A549 (cell line): ENCODE results near the gene PNKP. TPM values are rescaled to one million over a fixed set of nuclear protein-coding genes. Genes with fewer than 3 reads are reported as not detected.

Experiments used
- ATAC-seq, 2 experiments: fragments of 200-7000 bp in 1 of 2; fragments of >200 bp in 1 of 2; cut with Nextera tagmentation in 1 of 2; cut with Tn5 transposase in 1 of 2; 3 replicates each; pipeline versions ENCODE4 v1.8.0 to v1.9.1; 2018 to 2020; ENCODE audit warnings: mild to moderate bottlenecking in 1 of 2, moderate library complexity in 1 of 2
- CTCF ChIA-PET: fragments of 300-600 bp; sonication (Branson Sonifier 250); formaldehyde crosslinking; extraction: SDS; loops from one replicate; lab custom pipeline; 2021; ENCODE audit warnings: antibody characterized with exemption, inconsistent platforms; lab: Yijun Ruan, JAX
- POLR2A ChIA-PET: fragments of 350-600 bp; formaldehyde crosslinking; extraction: SDS; loops from one replicate; lab custom pipeline; 2021; ENCODE audit warnings: antibody characterized with exemption, inconsistent platforms; lab: Yijun Ruan, JAX
- DNase-seq, 2 experiments: peaks; one replicate each; pipeline versions ENCODE4 v3.0.0 to v3.0.0-alpha.2; 2011 to 2016; ENCODE audit warnings: low read depth in 1 of 2, low spot score in 1 of 2
- FAIRE-seq: peaks from 2 replicates; lab custom pipeline; 2011; peaks lifted over from hg19 to GRCh38; lab: Jason Lieb, UNC
- H3K27ac ChIP-seq, 2 experiments: fragments of >200 bp; sonication (Bioruptor Twin); formaldehyde crosslinking; 3 replicates each; pipeline ENCODE4 v1.5.1; 2016 to 2017
- H3K4me1 ChIP-seq: fragments of >200 bp; sonication (Bioruptor Twin); formaldehyde crosslinking; 3 replicates; pipeline ENCODE4 v1.6.1; 2016
- H3K4me2 ChIP-seq: fragments of >200 bp; sonication (Bioruptor Twin); formaldehyde crosslinking; 3 replicates; pipeline ENCODE4 v1.6.1; 2016
- H3K4me3 ChIP-seq: fragments of >200 bp; sonication (Bioruptor Twin); formaldehyde crosslinking; 3 replicates; pipeline ENCODE4 v1.5.1; 2016
- H3K9me3 ChIP-seq: fragments of >200 bp; sonication (Bioruptor Twin); formaldehyde crosslinking; 3 replicates; pipeline ENCODE4 v1.6.1; 2016
- BHLHE40 ChIP-seq: IDR thresholded peaks from 2 replicates; pipeline ENCODE4 v1.6.1; 2012; ENCODE audit warnings: low read depth, low read length, inconsistent platforms
- CBX2 ChIP-seq: fragments of 200-600 bp; sonication (generic); IDR thresholded peaks from 2 replicates; pipeline ENCODE4 v1.6.1; 2016; ENCODE audit warnings: low read depth, mild to moderate bottlenecking, borderline replicate concordance
- CEBPB ChIP-seq, 2 experiments: fragments of >200 bp in 1 of 2; sonication (Bioruptor Twin) in 1 of 2; formaldehyde crosslinking in 1 of 2; IDR thresholded peaks; 2 replicates each; pipeline ENCODE4 v1.6.1; 2012 to 2016
- EHF ChIP-seq: fragments of 250-450 bp; sonication (Bioruptor Pico); IDR thresholded peaks from 2 replicates; pipeline ENCODE4 v1.5.0; 2020; ENCODE audit warnings: mild to moderate bottlenecking
- EP300 ChIP-seq, 2 experiments: fragments of >200 bp; sonication (Bioruptor Twin); formaldehyde crosslinking; IDR thresholded peaks; 2 replicates in 1 of 2; 3 replicates in 1 of 2; pipeline ENCODE4 v1.6.1; 2016 to 2017
- FOSB ChIP-seq: fragments of 250-450 bp; sonication (Bioruptor Pico); IDR thresholded peaks from 2 replicates; pipeline ENCODE4 v1.5.0; 2020; ENCODE audit warnings: mild to moderate bottlenecking, moderate library complexity
- FOSL2 ChIP-seq, 2 experiments: fragments of 450-650 bp in 1 of 2; fragments of >200 bp in 1 of 2; sonication (Bioruptor Twin) in 1 of 2; formaldehyde crosslinking; IDR thresholded peaks; 2 replicates each; pipeline versions ENCODE4 v1.5.0 to v1.6.1; 2016 to 2020; ENCODE audit warnings: mild to moderate bottlenecking in 1 of 2, moderate library complexity in 1 of 2
- FOXS1 ChIP-seq: fragments of 250-450 bp; sonication (Bioruptor Pico); IDR thresholded peaks from 2 replicates; pipeline ENCODE4 v1.5.0; 2020; ENCODE audit warnings: mild to moderate bottlenecking, moderate library complexity
- GATA3 ChIP-seq: IDR thresholded peaks from 2 replicates; pipeline ENCODE4 v1.6.1; 2012; ENCODE audit warnings: borderline replicate concordance
- HOXA7 ChIP-seq: fragments of 250-450 bp; sonication (Bioruptor Pico); IDR thresholded peaks from 2 replicates; pipeline ENCODE4 v1.5.0; 2020; ENCODE audit warnings: mild to moderate bottlenecking, moderate library complexity
- JUN ChIP-seq, 2 experiments: fragments of >200 bp; sonication (Bioruptor Twin); formaldehyde crosslinking; IDR thresholded peaks; 2 replicates in 1 of 2; 3 replicates in 1 of 2; pipeline ENCODE4 v1.6.1; 2016 to 2017
- JUNB ChIP-seq: fragments of >200 bp; sonication (Bioruptor Twin); formaldehyde crosslinking; IDR thresholded peaks from 2 replicates; pipeline ENCODE4 v1.6.1; 2016
- MAFK ChIP-seq: fragments of 450-650 bp; IDR thresholded peaks from 2 replicates; pipeline ENCODE4 v1.6.1; 2014; ENCODE audit not compliant: partially characterized antibody
- MAZ ChIP-seq: fragments of 150-350 bp; IDR thresholded peaks from 2 replicates; pipeline ENCODE4 v1.6.1; 2014; ENCODE audit warnings: antibody characterized with exemption, low read depth, low read length, borderline replicate concordance
- MYC ChIP-seq: IDR thresholded peaks from 2 replicates; pipeline ENCODE4 v1.6.1; 2012; ENCODE audit warnings: mild to moderate bottlenecking, inconsistent platforms, low read length, improper control_type of control experiment, borderline replicate concordance
- NPAS2 ChIP-seq: fragments of 250-450 bp; sonication (Bioruptor Pico); IDR thresholded peaks from 2 replicates; pipeline ENCODE4 v1.8.0; 2022; ENCODE audit warnings: mild to moderate bottlenecking, moderate library complexity, borderline replicate concordance
- PHF8 ChIP-seq: fragments of 200-600 bp; sonication (generic); IDR thresholded peaks from 2 replicates; pipeline ENCODE4 v1.6.1; 2016; ENCODE audit warnings: low read depth, mild to moderate bottlenecking, antibody characterized with exemption, moderate library complexity, borderline replicate concordance
- POLR2A ChIP-seq: IDR thresholded peaks from 2 replicates; pipeline ENCODE4 v1.6.1; 2012; ENCODE audit warnings: mild to moderate bottlenecking, low read length
- RCOR1 ChIP-seq: fragments of 150-350 bp; IDR thresholded peaks from 2 replicates; pipeline ENCODE4 v1.6.1; 2014; ENCODE audit warnings: antibody characterized with exemption, low read length, low read depth
- ZFP36 ChIP-seq: fragments of 450-650 bp; IDR thresholded peaks from 2 replicates; pipeline ENCODE4 v1.6.1; 2014; ENCODE audit warnings: borderline replicate concordance; ENCODE audit not compliant: partially characterized antibody
- ZNF302 ChIP-seq: fragments of 250-450 bp; sonication (Bioruptor Pico); IDR thresholded peaks from 2 replicates; pipeline ENCODE4 v1.9.0; 2021; ENCODE audit warnings: inconsistent platforms, mild to moderate bottlenecking, moderate library complexity
- WGBS: methylation state at CpG from one replicate; pipeline ENCODE4 v1.1.6; 2017; ENCODE audit errors: missing lambda C conversion rate; 5-methylcytosine and 5-hydroxymethylcytosine counted together
- polyA plus RNA-seq, 4 experiments: library from polyadenylated mRNA; depleted of rRNA in 3 of 4; stranded (reverse); fragments of >200 nt; fragmentation: RNase III in 1 of 4; extraction: RNeasy Plus Mini Kit Qiagen cat#74134 plus additional on column Dnase treatment in 1 of 4; gene quantifications; 2 replicates in 3 of 4; 3 replicates in 1 of 4; pipeline ENCODE4 v1.2.3, GENCODE V29; 2011 to 2017
- TF ChIP-seq, protein P1 (sequence below): fragments of >200 bp; sonication (Bioruptor Twin); formaldehyde crosslinking; IDR thresholded peaks from 3 replicates; pipeline ENCODE4 v1.5.1; 2016
- TF ChIP-seq, protein P2 (sequence below): IDR thresholded peaks from 2 replicates; pipeline ENCODE4 v1.6.1; 2012
- TF ChIP-seq, protein P3 (sequence below): fragments of >200 bp; sonication (Bioruptor Twin); formaldehyde crosslinking; IDR thresholded peaks from 2 replicates; pipeline ENCODE4 v1.6.1; 2016
- TF ChIP-seq, protein P4 (sequence below): IDR thresholded peaks from 2 replicates; pipeline ENCODE4 v1.6.1; 2012; ENCODE audit warnings: low read depth, borderline replicate concordance
- TF ChIP-seq, protein P5 (sequence below): fragments of 200-600 bp; sonication (generic); IDR thresholded peaks from 2 replicates; pipeline ENCODE4 v1.6.1; 2016; ENCODE audit warnings: antibody characterized with exemption, mild to moderate bottlenecking, moderate library complexity
- TF ChIP-seq, protein P6 (sequence below): fragments of 250-450 bp; sonication (Bioruptor Pico); IDR thresholded peaks from 2 replicates; pipeline ENCODE4 v1.5.0; 2021; ENCODE audit warnings: mild to moderate bottlenecking, moderate library complexity, borderline replicate concordance
- TF ChIP-seq, protein P7 (sequence below): fragments of 450-650 bp; IDR thresholded peaks from 2 replicates; pipeline ENCODE4 v1.6.1; 2014; ENCODE audit warnings: antibody characterized with exemption

The PNKP gene
- polyA plus RNA-seq, 2 of the 4 experiments (the other 2 are of a cell fraction), result 23.3 to 71.2 TPM

DNA sequence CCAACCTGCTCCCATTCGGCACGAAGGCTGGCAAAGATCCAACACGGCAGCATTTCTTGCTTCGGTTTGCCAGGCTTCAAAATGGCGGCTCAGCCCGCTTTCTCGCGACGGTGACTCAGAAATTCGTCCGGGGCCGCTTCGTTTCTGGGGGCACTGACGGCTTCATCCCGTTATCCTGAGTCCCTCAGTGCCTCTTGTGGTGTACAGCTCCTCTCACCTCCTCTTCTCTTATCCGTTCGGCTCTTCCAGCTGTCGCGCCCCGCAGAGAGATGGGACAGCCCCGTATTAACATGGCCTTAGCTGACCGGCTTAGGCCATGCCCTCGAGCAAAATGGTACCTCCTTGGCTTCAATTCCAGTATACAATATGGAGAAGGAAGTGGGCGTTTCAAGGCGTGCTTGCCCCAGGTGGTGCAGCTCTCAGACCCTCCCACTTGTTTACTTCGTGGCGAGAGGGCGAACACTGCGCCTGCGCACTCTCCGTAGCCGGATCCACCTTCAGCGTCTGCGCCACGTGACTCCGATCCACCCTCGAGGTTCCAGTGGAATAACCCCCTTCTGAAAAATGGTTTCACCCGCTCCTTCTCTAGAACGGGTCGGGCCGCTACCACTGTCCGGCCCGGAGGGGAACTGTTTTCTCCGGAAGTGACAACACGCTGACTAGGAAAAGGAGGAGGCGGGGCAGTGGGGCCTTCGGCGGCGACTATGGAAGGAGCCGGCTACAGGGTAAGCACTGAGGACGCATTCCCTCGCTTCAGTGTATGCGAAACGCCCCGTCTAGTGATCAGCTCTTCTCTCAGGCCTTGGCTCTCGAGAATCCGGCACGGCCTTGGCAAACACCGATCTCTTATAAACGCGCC, 9.9 kb upstream of the PNKP start, which contains the start of the genes AKT1S1 and TBC1D17:
AKT1S1 (minus strand) TSS at position 336 of the 859 bp plus-strand sequence. CDS start 4,060 bp downstream, outside the sequence.
TBC1D17 (plus strand) TSS at position 683 of the 859 bp plus-strand sequence; CDS start at position 705, 22 bp downstream.
- Histone ChIP-seq H3K9me3 (no peaks in the 10 kb centered on the region; the same call in 2 of the 3 replicates), H3K4me3 (peak within 1 kb of the TSS; percentile 95), H3K27ac (peak within 1 kb of the TSS; percentile 98 to 99), H3K4me2 (peak within 1 kb of the TSS; percentile 90), H3K4me1 (peaks cover 21% of the 10 kb centered on the region)
- ChIA-PET CTCF (interaction anchor here (1.7 kb wide), 1 partner anchor 13 kb away, joined by 7 read pairs; no protein-coding TSS in a partner anchor), POLR2A (interaction anchor here (0.5 to 2.6 kb wide), 15 partner anchors 9 to 1049 kb away, joined by 3 to 36 read pairs (median 4); partner anchors contain the start of genes AP2A1, ATF5, MED25 and NUP62)
- FAIRE-seq (peak; percentile 100), DNase-seq (peak; percentile 100), ATAC-seq (peak; percentile 66 to 82)
- under 1% methylated on average over 61 of the region's 61 CpGs for WGBS
- TF ChIP-seq FOSB (CRISPR knock-in tag) (0 out of 2 replicates have a peak, but pooled peaks have one; percentile 36), GATA3 (peak; percentile 79; the same call in 1 of the 2 replicates), MAZ (no peak), HOXA7 (CRISPR knock-in tag) (no peak; the same call in 1 of the 2 replicates), RCOR1 (no peak), PHF8 (peak; percentile 89; the same call in 1 of the 2 replicates), JUN (IDR thresholded peaks at IDR 0.05) (peak; percentile 74 to 94; a peak in 4 of 5 replicates), MYC (peak; percentile 91), EP300 (IDR thresholded peaks at IDR 0.05) (no peak; a peak in 1 of 5 replicates), MAFK (peak; percentile 68), ZFP36 (no peak), EHF (CRISPR knock-in tag) (no peak; the same call in 1 of the 2 replicates), CEBPB (IDR thresholded peaks at IDR 0.05) (no peak), JUNB (no peak), FOSL2 (IDR thresholded peaks at IDR 0.05) (no peak), FOSL2 (CRISPR knock-in tag; IDR thresholded peaks at IDR 0.05) (peak; percentile 86), NPAS2 (peak; percentile 75), POLR2A (peak; percentile 70), BHLHE40 (peak; percentile 89), FOXS1 (CRISPR knock-in tag) (peak; percentile 66; the same call in 1 of the 2 replicates), CBX2 (no peak), ZNF302 (CRISPR knock-in tag) (no peak)
- TF ChIP-seq, protein P1, sequence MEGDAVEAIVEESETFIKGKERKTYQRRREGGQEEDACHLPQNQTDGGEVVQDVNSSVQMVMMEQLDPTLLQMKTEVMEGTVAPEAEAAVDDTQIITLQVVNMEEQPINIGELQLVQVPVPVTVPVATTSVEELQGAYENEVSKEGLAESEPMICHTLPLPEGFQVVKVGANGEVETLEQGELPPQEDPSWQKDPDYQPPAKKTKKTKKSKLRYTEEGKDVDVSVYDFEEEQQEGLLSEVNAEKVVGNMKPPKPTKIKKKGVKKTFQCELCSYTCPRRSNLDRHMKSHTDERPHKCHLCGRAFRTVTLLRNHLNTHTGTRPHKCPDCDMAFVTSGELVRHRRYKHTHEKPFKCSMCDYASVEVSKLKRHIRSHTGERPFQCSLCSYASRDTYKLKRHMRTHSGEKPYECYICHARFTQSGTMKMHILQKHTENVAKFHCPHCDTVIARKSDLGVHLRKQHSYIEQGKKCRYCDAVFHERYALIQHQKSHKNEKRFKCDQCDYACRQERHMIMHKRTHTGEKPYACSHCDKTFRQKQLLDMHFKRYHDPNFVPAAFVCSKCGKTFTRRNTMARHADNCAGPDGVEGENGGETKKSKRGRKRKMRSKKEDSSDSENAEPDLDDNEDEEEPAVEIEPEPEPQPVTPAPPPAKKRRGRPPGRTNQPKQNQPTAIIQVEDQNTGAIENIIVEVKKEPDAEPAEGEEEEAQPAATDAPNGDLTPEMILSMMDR, result no peak
- TF ChIP-seq, protein P2, sequence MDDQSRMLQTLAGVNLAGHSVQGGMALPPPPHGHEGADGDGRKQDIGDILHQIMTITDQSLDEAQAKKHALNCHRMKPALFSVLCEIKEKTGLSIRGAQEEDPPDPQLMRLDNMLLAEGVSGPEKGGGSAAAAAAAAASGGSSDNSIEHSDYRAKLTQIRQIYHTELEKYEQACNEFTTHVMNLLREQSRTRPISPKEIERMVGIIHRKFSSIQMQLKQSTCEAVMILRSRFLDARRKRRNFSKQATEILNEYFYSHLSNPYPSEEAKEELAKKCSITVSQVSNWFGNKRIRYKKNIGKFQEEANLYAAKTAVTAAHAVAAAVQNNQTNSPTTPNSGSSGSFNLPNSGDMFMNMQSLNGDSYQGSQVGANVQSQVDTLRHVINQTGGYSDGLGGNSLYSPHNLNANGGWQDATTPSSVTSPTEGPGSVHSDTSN, result peak; percentile 8; the same call in 1 of the 2 replicates
- TF ChIP-seq, protein P3, sequence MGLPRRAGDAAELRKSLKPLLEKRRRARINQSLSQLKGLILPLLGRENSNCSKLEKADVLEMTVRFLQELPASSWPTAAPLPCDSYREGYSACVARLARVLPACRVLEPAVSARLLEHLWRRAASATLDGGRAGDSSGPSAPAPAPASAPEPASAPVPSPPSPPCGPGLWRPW, result no peak
- TF ChIP-seq, protein P4, sequence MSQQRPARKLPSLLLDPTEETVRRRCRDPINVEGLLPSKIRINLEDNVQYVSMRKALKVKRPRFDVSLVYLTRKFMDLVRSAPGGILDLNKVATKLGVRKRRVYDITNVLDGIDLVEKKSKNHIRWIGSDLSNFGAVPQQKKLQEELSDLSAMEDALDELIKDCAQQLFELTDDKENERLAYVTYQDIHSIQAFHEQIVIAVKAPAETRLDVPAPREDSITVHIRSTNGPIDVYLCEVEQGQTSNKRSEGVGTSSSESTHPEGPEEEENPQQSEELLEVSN, result 0 out of 2 replicates have a peak, but pooled peaks have one; percentile 23
- TF ChIP-seq, protein P5, sequence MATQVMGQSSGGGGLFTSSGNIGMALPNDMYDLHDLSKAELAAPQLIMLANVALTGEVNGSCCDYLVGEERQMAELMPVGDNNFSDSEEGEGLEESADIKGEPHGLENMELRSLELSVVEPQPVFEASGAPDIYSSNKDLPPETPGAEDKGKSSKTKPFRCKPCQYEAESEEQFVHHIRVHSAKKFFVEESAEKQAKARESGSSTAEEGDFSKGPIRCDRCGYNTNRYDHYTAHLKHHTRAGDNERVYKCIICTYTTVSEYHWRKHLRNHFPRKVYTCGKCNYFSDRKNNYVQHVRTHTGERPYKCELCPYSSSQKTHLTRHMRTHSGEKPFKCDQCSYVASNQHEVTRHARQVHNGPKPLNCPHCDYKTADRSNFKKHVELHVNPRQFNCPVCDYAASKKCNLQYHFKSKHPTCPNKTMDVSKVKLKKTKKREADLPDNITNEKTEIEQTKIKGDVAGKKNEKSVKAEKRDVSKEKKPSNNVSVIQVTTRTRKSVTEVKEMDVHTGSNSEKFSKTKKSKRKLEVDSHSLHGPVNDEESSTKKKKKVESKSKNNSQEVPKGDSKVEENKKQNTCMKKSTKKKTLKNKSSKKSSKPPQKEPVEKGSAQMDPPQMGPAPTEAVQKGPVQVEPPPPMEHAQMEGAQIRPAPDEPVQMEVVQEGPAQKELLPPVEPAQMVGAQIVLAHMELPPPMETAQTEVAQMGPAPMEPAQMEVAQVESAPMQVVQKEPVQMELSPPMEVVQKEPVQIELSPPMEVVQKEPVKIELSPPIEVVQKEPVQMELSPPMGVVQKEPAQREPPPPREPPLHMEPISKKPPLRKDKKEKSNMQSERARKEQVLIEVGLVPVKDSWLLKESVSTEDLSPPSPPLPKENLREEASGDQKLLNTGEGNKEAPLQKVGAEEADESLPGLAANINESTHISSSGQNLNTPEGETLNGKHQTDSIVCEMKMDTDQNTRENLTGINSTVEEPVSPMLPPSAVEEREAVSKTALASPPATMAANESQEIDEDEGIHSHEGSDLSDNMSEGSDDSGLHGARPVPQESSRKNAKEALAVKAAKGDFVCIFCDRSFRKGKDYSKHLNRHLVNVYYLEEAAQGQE, result peak; percentile 76
- TF ChIP-seq, protein P6, sequence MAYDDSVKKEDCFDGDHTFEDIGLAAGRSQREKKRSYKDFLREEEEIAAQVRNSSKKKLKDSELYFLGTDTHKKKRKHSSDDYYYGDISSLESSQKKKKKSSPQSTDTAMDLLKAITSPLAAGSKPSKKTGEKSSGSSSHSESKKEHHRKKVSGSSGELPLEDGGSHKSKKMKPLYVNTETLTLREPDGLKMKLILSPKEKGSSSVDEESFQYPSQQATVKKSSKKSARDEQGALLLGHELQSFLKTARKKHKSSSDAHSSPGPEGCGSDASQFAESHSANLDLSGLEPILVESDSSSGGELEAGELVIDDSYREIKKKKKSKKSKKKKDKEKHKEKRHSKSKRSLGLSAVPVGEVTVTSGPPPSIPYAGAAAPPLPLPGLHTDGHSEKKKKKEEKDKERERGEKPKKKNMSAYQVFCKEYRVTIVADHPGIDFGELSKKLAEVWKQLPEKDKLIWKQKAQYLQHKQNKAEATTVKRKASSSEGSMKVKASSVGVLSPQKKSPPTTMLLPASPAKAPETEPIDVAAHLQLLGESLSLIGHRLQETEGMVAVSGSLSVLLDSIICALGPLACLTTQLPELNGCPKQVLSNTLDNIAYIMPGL (CRISPR knock-in tag), result no peak
- TF ChIP-seq, protein P7, sequence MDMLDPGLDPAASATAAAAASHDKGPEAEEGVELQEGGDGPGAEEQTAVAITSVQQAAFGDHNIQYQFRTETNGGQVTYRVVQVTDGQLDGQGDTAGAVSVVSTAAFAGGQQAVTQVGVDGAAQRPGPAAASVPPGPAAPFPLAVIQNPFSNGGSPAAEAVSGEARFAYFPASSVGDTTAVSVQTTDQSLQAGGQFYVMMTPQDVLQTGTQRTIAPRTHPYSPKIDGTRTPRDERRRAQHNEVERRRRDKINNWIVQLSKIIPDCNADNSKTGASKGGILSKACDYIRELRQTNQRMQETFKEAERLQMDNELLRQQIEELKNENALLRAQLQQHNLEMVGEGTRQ, result peak; percentile 98
